ENCODE measurements around the gene TMEM243.

The TMEM243 gene

GRCh38 chr7:87192784-87193487 lies 26.6 kb downstream of the TMEM243 start:
- Histone ChIP-seq H2AFZ (ENCODE audit: insufficient read depth, low read length, poor library complexity) (no peak overlapping the region), H3K36me3 (ENCODE audit: control insufficient read depth in 1 of 2, insufficient read depth in 2 of 2, low read length in 2 of 2) (peaks cover 2 to 21% of the 10 kb centered on the region in 2 experiments), H3K27ac (ENCODE audit: low read depth, low read length) (no peak overlapping the region), H4K12ac (ENCODE audit: low read depth, low read length) (no peak overlapping the region), H2BK5ac (ENCODE audit: low read depth, low read length, poor library complexity) (no peak overlapping the region), H3K79me2 (ENCODE audit: control insufficient read depth, insufficient read depth, low read length, poor library complexity) (no peaks in the 10 kb centered on the region), H3K14ac (ENCODE audit: low read length) (no peak overlapping the region), H3K9me3 (ENCODE audit: insufficient read depth, low read depth, low read length) (no peaks in the 10 kb centered on the region), H3K23ac (ENCODE audit: low read length) (no peak overlapping the region), H3K4me1 (ENCODE audit: control insufficient read depth in 1 of 2, insufficient read depth in 2 of 2, low read length in 2 of 2) (no peaks in the 10 kb centered on the region), H3K4me3 (ENCODE audit: low read depth, low read length) (no peak overlapping the region), H2BK120ac (ENCODE audit: insufficient read depth, low read length, poor library complexity) (no peak overlapping the region), H3K4ac (ENCODE audit: low read depth, low read length) (no peak overlapping the region), H4K8ac (ENCODE audit: low read depth, low read length) (no peak overlapping the region), H3K9ac (ENCODE audit: low read length) (no peak overlapping the region), H2BK12ac (ENCODE audit: low read length) (no peak overlapping the region), H3K4me2 (ENCODE audit: low read length) (no peak overlapping the region), H3K27me3 (ENCODE audit: insufficient read depth, low read length) (no peaks in the 10 kb centered on the region), H3K79me1 (ENCODE audit: low read length) (no peaks in the 10 kb centered on the region), H4K91ac (ENCODE audit: low read depth, low read length) (no peak overlapping the region), H3K18ac (ENCODE audit: low read length) (no peak overlapping the region), H2AK5ac (ENCODE audit: low read length) (no peak overlapping the region)
- WGBS (ENCODE audit: extremely low coverage, insufficient coverage, insufficient read length) = no CpG with 5 or more reads among the region's 6 CpGs
- DNase-seq = no peak

GRCh38 chr7:87190783-87191182 lies 28.7 kb downstream of the TMEM243 start:
- no peaks in the 10 kb centered on the region for H3K79me2 ChIP-seq (ENCODE audit: control insufficient read depth, insufficient read depth, low read length, poor library complexity)
- no peaks in the 10 kb centered on the region for H3K4me1 ChIP-seq (ENCODE audit: control insufficient read depth in 1 of 2, insufficient read depth in 2 of 2, low read length in 2 of 2)
- no peak overlapping the region for H3K4me2 ChIP-seq (ENCODE audit: low read length)
- H3K18ac ChIP-seq (ENCODE audit: low read length) = no peak overlapping the region
- no peak overlapping the region for H4K8ac ChIP-seq (ENCODE audit: low read depth, low read length)
- H4K91ac ChIP-seq (ENCODE audit: low read depth, low read length) = no peak overlapping the region
- H3K23ac ChIP-seq (ENCODE audit: low read length) = no peak overlapping the region
- H4K12ac ChIP-seq (ENCODE audit: low read depth, low read length) = no peak overlapping the region
- no peak for DNase-seq
- H3K27ac ChIP-seq (ENCODE audit: low read depth, low read length) = no peak overlapping the region
- WGBS (ENCODE audit: extremely low coverage, insufficient coverage, insufficient read length) = no CpG with 5 or more reads among the region's 3 CpGs
- no peak overlapping the region for H2AK5ac ChIP-seq (ENCODE audit: low read length)
- H3K4me3 ChIP-seq (ENCODE audit: low read depth, low read length) = no peak overlapping the region
- H3K79me1 ChIP-seq (ENCODE audit: low read length) = no peaks in the 10 kb centered on the region
- no peak overlapping the region for H2BK120ac ChIP-seq (ENCODE audit: insufficient read depth, low read length, poor library complexity)
- H2AFZ ChIP-seq (ENCODE audit: insufficient read depth, low read length, poor library complexity) = no peak overlapping the region
- H3K27me3 ChIP-seq (ENCODE audit: insufficient read depth, low read length) = no peaks in the 10 kb centered on the region
- H3K14ac ChIP-seq (ENCODE audit: low read length) = no peak overlapping the region
- H2BK12ac ChIP-seq (ENCODE audit: low read length) = no peak overlapping the region
- H3K9me3 ChIP-seq (ENCODE audit: insufficient read depth, low read depth, low read length) = no peaks in the 10 kb centered on the region
- no peak overlapping the region for H3K9ac ChIP-seq (ENCODE audit: low read length)
- H3K4ac ChIP-seq (ENCODE audit: low read depth, low read length) = no peak overlapping the region
- peaks cover 10 to 31% of the 10 kb centered on the region in 2 experiments for H3K36me3 ChIP-seq (ENCODE audit: control insufficient read depth in 1 of 2, insufficient read depth in 2 of 2, low read length in 2 of 2)
- H2BK5ac ChIP-seq (ENCODE audit: low read depth, low read length, poor library complexity) = no peak overlapping the region

GRCh38 chr7:87188930-87189329 lies 30.6 kb downstream of the TMEM243 start:
- Histone ChIP-seq H2BK120ac (ENCODE audit: insufficient read depth, low read length, poor library complexity) (no peak overlapping the region), H3K23ac (ENCODE audit: low read length) (no peak overlapping the region), H3K9ac (ENCODE audit: low read length) (no peak overlapping the region), H3K9me3 (ENCODE audit: insufficient read depth, low read depth, low read length) (no peaks in the 10 kb centered on the region), H3K36me3 (ENCODE audit: control insufficient read depth in 1 of 2, insufficient read depth in 2 of 2, low read length in 2 of 2) (peaks cover 14 to 34% of the 10 kb centered on the region in 2 experiments), H3K4ac (ENCODE audit: low read depth, low read length) (no peak overlapping the region), H3K79me1 (ENCODE audit: low read length) (no peaks in the 10 kb centered on the region), H3K27ac (ENCODE audit: low read depth, low read length) (no peak overlapping the region), H2AFZ (ENCODE audit: insufficient read depth, low read length, poor library complexity) (no peak overlapping the region), H4K91ac (ENCODE audit: low read depth, low read length) (no peak overlapping the region), H3K18ac (ENCODE audit: low read length) (no peak overlapping the region), H3K4me3 (ENCODE audit: low read depth, low read length) (no peak overlapping the region), H3K14ac (ENCODE audit: low read length) (no peak overlapping the region), H4K12ac (ENCODE audit: low read depth, low read length) (no peak overlapping the region), H3K79me2 (ENCODE audit: control insufficient read depth, insufficient read depth, low read length, poor library complexity) (no peaks in the 10 kb centered on the region), H2BK12ac (ENCODE audit: low read length) (no peak overlapping the region), H2AK5ac (ENCODE audit: low read length) (no peak overlapping the region), H4K8ac (ENCODE audit: low read depth, low read length) (no peak overlapping the region), H3K4me2 (ENCODE audit: low read length) (no peak overlapping the region), H3K27me3 (ENCODE audit: insufficient read depth, low read length) (no peaks in the 10 kb centered on the region), H3K4me1 (ENCODE audit: control insufficient read depth in 1 of 2, insufficient read depth in 2 of 2, low read length in 2 of 2) (no peaks in the 10 kb centered on the region), H2BK5ac (ENCODE audit: low read depth, low read length, poor library complexity) (no peak overlapping the region)
- no CpG with 5 or more reads among the region's 2 CpGs for WGBS (ENCODE audit: extremely low coverage, insufficient coverage, insufficient read length)
- DNase-seq = no peak

- Histone ChIP-seq H3K23ac (ENCODE audit: low read length) (no peak overlapping the region), H3K9ac (ENCODE audit: low read length) (no peak overlapping the region), H3K79me1 (ENCODE audit: low read length) (no peaks in the 10 kb centered on the region), H3K27ac (ENCODE audit: low read depth, low read length) (no peak overlapping the region), H3K4me2 (ENCODE audit: low read length) (no peak overlapping the region), H4K8ac (ENCODE audit: low read depth, low read length) (no peak overlapping the region), H3K14ac (ENCODE audit: low read length) (no peak overlapping the region), H3K9me3 (ENCODE audit: insufficient read depth, low read depth, low read length) (no peaks in the 10 kb centered on the region), H2BK120ac (ENCODE audit: insufficient read depth, low read length, poor library complexity) (peak overlapping the region; percentile 33), H3K79me2 (ENCODE audit: control insufficient read depth, insufficient read depth, low read length, poor library complexity) (no peaks in the 10 kb centered on the region), H3K4me3 (ENCODE audit: low read depth, low read length) (no peak overlapping the region), H3K18ac (ENCODE audit: low read length) (no peak overlapping the region), H2BK12ac (ENCODE audit: low read length) (no peak overlapping the region), H4K12ac (ENCODE audit: low read depth, low read length) (no peak overlapping the region), H2BK5ac (ENCODE audit: low read depth, low read length, poor library complexity) (no peak overlapping the region), H3K36me3 (ENCODE audit: control insufficient read depth in 1 of 2, insufficient read depth in 2 of 2, low read length in 2 of 2) (peaks cover 13 to 31% of the 10 kb centered on the region in 2 experiments), H3K27me3 (ENCODE audit: insufficient read depth, low read length) (no peaks in the 10 kb centered on the region), H2AFZ (ENCODE audit: insufficient read depth, low read length, poor library complexity) (no peak overlapping the region), H3K4me1 (ENCODE audit: control insufficient read depth in 1 of 2, insufficient read depth in 2 of 2, low read length in 2 of 2) (no peaks in the 10 kb centered on the region), H4K91ac (ENCODE audit: low read depth, low read length) (no peak overlapping the region), H2AK5ac (ENCODE audit: low read length) (no peak overlapping the region), H3K4ac (ENCODE audit: low read depth, low read length) (no peak overlapping the region)
- no peak for DNase-seq
- no CpG with 5 or more reads among the region's 2 CpGs for WGBS (ENCODE audit: extremely low coverage, insufficient coverage, insufficient read length)
These were observed 32.4 kb downstream of the TMEM243 start for GRCh38 chr7:87187120-87187519.

Measured in trophoblast cell (in vitro differentiated cells and primary cell).